Stimulated activated naive CD4-positive, alpha-beta T cell treated with Interleukin-2 at 50 U/mL for 16 hours (primary cell): ENCODE data around the gene OR52J3.
"Not testable (repeated sequence)": the region's sequence is repeated elsewhere in the genome, so short reads cannot be mapped to it uniquely, and the experiment has no call there.

Experiments
- DNase-seq: peaks from one replicate; lab custom pipeline; 2025; lab: John Stamatoyannopoulos, UW

Gene OR52J3

GRCh38 chr11:5046226-5046625 is at the start of gene OR52J3:
OR52J3 (plus strand) TSS chr11:5046526; CDS start chr11:5046526, 0 bp downstream.
- no peak for DNase-seq

GRCh38 chr11:5004424-5005274 is 41.7 kb upstream of the OR52J3 start:
- DNase-seq: no peak

GRCh38 chr11:5007561-5007960 is 38.8 kb upstream of the OR52J3 start:
- DNase-seq: no peak

GRCh38 chr11:5011254-5011653 is 35.1 kb upstream of the OR52J3 start:
- DNase-seq: no peak

- no peak for DNase-seq
These were observed 33.3 kb upstream of the OR52J3 start for GRCh38 chr11:5013012-5013411.

- DNase-seq: no peak
These were observed 24.3 kb upstream of the OR52J3 start for GRCh38 chr11:5021996-5022395.

GRCh38 chr11:5036669-5037068 is 9.7 kb upstream of the OR52J3 start:
- DNase-seq: no peak

- no peak for DNase-seq
These were observed 8.4 kb upstream of the OR52J3 start for GRCh38 chr11:5037926-5038325.

- no peak for DNase-seq
These were observed 8.0 kb upstream of the OR52J3 start for GRCh38 chr11:5038341-5038740.

GRCh38 chr11:5040876-5041275 is 5.5 kb upstream of the OR52J3 start:
- no peak for DNase-seq

- no peak for DNase-seq
These were observed 4.2 kb upstream of the OR52J3 start for GRCh38 chr11:5042091-5042490.

GRCh38 chr11:5043380-5043779 is 2.9 kb upstream of the OR52J3 start:
- no peak for DNase-seq

- DNase-seq: no peak
These were observed 516 bp downstream of the OR52J3 start for GRCh38 chr11:5046754-5047330.

GRCh38 chr11:5058679-5059078 is 12.4 kb downstream of the OR52J3 start:
- DNase-seq: not testable (repeated sequence)

GRCh38 chr11:5059391-5059790 is 13.1 kb downstream of the OR52J3 start, which contains the start of gene OR52E2:
OR52E2 (minus strand) TSS chr11:5059627; CDS start chr11:5059627, 0 bp downstream.
- DNase-seq: no peak

GRCh38 chr11:5065027-5065426 is 18.7 kb downstream of the OR52J3 start:
- DNase-seq: no peak

- DNase-seq: no peak
These were observed 22.9 kb downstream of the OR52J3 start, which contains the start of gene OR52E1 for GRCh38 chr11:5069272-5069671. OR52E1 (plus strand) TSS chr11:5069572.

- no peak for DNase-seq
These were observed 25.5 kb downstream of the OR52J3 start for GRCh38 chr11:5071799-5072198.

GRCh38 chr11:5081405-5081804 is 35.1 kb downstream of the OR52J3 start:
- no peak for DNase-seq

- no peak for DNase-seq
These were observed 37.3 kb downstream of the OR52J3 start for GRCh38 chr11:5083602-5084001.

- DNase-seq: no peak
These were observed 42.2 kb downstream of the OR52J3 start for GRCh38 chr11:5088556-5088955.

- no peak for DNase-seq
These were observed 44.3 kb downstream of the OR52J3 start for GRCh38 chr11:5090668-5091067.

GRCh38 chr11:5092821-5093585 is 46.7 kb downstream of the OR52J3 start:
- DNase-seq: no peak
